Retina (tissue), 1 donor: ENCODE results near the gene PPM1J.

Experiments
- DNase-seq: peaks from one replicate; pipeline ENCODE4 v3.0.0-alpha.2; 2016

Gene PPM1J

DNA sequence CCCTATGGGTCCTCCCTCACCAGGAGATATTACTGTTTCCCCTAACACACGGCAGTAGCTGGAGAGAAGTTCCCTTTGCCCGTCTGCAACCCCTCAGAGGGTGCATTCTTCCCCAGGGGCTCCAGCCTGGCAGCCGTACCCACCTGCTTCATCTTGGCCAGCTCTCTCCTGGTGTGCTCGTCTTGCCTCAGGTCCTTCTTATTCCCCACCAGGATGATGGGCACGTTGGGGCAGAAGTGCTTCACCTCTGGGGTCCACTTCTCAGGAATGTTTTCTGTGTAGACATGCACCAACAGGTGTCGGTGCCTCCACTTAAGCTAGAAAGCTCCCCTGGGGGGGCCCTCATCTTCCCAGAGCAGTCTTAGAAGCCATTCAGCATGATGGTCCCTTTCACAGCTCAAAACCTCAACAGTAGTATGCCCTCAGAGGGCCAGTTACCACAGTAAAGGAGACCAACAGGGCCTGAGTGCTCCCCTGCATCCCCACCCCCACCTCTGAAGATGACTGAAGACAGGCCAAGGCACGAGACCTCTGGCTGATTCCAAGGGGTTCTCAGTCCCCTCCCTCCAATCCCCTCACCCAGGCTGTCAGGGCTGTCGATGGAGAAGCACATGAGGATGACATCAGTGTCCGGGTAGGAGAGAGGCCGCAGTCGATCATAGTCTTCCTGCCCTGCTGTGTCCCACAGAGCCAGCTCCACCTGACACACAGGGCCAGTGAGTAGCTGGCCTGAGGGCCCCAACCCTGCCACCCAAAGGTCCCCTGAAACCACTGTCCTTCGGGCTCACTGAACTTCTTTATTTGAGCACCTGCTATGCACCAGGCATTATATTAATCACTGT is 12.5 kb downstream of the PPM1J start:
- DNase-seq, result no peak

DNA sequence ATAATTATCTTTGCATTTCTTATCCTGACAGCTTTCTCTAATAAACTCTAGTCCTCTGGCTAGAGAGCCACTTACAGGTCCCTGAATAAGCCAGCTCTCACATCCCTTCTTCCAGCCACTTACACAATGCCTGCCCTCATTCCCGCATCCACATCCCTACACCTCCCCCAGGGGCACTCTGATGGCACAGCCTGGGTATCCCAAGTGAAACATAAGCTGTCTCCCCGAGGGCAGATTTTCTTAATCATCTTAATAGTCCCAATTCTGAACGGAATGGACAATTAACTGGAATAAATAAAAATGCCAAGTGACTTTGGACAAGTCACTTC is 13.1 kb downstream of the PPM1J start:
- no peak for DNase-seq

DNA sequence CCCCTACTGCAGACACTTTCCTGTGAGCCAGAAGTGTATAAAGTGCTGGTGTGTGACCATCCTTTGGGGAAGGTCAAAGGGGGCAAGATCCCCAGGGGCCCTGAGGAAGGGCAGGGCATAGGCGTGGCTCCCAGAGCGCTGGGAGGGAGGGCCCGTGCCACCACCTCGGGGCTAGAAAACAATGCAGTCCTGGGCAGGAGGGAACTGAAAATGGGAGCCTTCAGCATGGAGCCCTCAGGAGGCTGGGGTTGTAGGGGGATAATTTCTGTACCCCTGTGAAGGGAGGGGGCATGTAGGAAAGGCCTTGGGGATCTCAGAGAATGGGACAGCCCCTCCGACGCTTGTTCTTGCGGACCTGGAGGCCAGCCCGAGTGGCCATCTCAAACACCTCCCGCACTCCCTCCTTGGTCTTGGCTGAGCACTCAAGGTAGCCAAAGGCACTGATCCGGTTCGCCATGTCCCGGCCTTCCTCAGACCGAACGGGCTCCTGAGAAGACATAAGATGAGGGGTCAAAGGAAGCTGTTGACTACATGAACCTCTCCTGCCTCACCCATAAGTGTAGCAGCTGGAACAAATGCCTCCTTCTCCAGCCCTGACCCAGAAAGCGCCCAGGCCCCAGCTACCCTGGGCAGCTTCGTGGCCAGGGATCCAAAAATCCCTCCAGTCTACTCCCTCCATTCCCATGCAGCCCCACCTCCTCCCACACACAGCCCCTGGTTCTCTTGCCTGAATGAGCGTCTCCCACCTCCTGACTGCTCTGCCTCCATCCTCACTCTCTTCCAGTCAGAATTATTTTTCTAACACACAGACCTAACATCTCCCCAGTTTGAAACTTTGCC is 13.7 kb downstream of the PPM1J start:
- DNase-seq, result no peak

DNA sequence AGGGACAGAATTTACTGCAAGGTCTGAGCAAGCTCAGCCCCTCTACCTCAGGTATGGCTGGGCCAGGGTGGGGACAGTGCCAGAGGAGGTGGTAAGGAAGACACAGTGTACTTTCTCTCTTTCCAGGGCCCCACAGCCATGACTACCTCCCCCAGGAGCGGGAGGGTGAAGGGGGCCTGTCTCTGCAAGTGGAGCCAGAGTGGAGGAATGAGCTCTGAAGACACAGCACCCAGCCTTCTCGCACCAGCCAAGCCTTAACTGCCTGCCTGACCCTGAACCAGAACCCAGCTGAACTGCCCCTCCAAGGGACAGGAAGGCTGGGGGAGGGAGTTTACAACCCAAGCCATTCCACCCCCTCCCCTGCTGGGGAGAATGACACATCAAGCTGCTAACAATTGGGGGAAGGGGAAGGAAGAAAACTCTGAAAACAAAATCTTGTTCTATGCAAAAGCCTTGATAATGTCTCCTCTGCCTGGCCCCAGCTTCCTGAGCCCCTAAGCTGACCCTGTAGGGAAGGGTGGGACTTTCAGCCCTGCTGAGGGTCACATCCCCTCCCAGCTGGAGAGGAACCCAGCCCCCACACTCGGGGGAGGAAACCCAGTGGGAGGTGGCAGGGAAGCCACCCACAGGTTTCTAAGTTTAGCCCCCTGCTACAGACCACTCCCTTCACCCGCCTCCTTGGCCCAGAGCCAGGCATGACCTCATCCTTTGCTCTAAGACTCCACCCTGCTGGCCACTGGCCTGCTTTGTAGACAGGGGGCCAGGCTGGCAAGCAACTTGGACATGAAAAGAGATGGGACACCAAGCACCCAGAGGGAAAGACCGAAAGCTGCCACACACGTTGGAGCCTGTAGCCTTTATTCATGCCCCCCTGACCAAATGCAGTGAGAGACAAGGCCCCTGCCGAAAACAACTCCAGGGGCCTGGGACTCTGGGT is 14.6 kb downstream of the PPM1J start:
- peak; percentile 80 for DNase-seq

DNA sequence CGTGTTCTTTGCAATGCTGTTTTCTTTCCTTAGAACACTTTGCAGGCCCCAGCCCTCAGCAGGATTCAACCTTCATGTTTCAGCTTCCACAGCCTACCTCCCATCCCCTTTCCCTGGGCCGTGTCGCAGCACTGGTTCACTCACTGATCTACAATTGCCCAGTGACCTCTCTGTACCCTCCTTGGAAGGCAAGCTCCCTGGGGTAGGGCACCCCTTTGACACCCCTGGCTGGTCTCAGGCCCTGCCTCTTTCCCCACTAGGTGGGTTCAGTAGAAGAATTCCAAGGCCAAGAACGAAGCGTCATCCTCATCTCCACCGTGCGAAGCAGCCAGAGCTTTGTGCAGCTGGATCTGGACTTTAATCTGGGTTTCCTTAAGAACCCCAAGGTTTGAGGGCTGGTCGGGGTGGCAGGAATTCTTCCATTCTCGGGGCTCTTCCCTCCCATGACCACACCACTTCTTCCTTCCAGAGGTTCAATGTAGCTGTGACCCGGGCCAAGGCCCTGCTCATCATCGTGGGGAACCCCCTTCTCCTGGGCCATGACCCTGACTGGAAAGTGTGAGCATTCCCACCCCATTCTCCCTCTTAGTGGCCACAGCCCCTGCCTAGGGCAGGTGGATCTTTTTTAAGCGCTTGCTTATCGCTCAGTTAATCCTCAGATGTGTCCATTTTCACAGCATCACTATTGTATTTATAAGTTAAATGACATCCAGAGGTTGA is 15.5 kb downstream of the PPM1J start:
- DNase-seq, result no peak

DNA sequence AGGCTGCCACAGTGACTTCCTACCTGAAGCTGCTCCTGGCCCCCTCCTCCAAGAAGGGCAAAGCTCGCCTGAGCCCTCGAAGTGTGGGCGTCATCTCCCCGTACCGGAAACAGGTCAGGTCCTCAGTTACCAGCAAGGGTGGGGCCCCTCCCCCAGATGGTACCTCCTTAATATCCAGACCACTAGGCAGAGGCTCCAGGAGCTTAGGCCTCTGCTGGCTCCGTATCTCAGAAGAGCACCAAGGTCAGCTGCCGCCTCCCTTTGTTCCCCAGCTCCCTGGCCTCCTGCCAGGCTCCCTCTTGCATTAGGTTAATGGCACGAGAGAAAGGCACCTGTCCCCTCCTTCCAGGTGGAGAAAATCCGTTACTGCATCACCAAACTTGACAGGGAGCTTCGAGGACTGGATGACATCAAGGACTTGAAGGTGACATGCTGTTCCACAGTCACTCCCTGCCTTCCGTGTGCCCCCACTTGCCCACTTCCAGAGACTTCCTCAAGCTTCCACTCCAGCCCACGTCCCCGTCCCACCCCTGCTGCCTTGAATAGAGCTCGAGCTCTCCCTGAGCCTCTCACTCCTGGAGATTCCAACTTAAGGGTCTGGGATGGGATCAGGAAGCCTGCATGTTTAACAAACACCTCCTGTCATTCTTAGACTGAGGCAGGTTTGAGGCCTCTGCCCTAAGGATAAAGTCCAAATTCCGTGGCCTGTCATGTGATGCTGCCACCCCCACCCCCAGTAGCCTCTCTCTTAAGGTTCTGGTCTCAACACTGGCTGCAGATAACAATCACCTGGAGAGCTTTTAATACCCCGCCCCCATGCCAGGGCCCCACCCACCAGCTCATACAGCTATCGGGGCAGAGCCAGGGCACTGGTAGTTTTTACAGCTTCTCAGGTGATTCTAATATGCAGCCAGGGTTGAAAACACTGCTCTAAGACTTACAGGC is 16.5 kb downstream of the PPM1J start:
- no peak for DNase-seq

DNA sequence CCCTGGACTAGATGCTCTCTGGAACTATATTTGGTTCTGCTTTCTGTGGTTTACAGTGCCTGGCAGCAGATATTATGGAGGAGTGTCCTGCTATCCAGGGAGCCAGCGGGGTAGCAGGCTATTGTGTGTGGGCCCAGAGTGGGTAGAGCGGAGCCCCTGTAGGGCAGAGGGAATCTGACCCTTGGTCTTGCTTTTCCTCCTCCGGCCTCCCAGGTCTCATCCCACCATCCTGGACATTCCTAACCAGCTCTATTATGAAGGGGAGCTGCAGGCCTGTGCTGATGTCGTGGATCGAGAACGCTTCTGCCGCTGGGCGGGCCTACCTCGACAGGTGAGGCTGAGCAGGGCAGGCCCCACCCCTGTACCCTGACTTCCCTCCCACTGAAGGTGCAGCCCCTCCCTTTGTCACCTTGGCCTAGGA is 17.3 kb downstream of the PPM1J start:
- no peak for DNase-seq

DNA sequence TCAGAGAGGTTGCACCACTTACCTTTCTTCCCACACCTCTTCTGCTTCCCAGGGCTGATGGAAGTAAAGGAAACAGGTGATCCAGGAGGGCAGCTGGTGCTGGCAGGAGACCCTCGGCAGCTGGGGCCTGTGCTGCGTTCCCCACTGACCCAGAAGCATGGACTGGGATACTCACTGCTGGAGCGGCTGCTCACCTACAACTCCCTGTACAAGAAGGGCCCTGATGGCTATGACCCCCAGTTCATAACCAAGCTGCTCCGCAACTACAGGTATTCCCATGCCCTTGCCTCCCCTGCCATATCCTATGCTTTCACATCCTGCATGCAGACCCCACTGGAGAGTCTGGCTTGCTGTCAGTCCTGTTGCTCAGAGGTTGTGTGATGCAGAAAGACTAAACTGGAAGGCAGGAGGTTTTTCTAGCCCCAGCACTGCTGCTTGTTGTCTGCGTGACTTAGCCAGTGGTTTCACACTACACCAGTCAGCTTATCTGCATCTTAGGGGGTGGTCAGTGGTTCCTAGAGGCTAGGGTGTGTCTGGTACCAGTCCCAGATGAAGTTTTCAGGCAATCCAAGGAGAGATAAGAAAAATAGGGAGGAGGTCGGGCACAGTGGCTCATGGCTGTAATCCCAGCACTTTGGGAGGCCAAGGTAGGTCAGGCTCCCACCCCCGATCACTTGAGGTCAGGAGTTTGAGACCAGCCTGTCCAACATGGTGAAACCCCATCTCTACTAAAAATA is 18.4 kb downstream of the PPM1J start:
- no peak for DNase-seq

DNA sequence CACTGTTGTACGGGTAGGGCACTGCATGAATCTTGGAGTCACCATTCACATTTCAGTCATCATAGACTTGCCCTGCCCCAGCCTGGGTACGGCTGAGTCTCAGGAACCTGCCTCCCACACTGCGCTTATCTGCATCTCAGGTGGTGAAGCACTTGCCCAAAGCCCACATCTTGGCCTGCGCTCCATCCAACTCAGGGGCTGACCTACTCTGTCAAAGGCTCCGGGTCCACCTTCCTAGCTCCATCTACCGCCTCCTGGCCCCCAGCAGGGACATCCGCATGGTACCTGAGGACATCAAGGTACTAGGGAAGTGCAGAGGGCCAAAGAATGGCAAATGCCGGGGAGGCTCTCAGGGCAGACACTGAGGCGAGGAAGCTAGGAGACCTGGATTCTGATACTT is 19.9 kb downstream of the PPM1J start:
- no peak for DNase-seq

DNA sequence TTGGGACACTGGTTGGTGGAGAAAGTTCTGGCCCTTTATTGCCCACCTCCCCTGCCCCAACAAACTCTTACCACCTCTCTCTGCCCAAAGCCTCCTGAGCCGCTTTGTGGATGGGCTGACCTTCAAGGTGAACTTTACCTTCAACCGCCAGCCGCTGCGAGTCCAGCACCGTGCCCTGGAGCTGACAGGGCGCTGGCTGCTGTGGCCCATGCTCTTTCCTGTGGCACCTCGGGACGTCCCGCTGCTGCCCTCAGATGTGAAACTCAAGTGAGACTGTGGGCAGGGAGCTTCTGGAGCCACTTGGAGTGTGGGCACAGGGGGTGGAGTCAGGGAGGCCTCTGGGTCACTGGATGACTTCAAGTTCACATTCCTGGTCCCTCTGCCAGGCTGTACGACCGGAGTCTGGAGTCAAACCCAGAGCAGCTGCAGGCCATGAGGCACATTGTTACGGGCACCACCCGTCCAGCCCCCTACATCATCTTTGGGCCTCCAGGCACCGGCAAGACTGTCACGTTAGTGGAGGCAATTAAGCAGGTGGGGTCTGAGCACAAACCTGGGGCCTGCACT is 20.7 kb downstream of the PPM1J start:
- DNase-seq, result no peak

DNA sequence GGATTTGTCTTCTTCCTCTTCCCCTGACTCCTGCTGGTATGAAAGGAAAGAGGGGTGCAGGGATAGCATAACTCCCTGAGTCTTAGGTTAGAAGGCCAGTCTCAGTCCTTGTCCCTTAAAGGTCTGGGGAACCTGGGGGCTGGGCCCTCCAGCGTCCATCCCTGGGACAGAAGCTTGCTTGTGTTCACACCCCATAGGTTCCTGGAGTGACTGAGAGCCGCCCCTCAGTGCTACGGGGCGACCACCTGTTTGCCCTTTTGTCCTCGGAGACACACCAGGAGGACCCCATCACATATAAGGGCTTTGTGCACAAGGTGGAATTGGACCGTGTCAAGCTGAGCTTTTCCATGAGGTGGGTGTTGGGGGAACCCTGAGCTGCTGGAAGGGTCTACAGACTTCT is 21.3 kb downstream of the PPM1J start:
- DNase-seq, result no peak

DNA sequence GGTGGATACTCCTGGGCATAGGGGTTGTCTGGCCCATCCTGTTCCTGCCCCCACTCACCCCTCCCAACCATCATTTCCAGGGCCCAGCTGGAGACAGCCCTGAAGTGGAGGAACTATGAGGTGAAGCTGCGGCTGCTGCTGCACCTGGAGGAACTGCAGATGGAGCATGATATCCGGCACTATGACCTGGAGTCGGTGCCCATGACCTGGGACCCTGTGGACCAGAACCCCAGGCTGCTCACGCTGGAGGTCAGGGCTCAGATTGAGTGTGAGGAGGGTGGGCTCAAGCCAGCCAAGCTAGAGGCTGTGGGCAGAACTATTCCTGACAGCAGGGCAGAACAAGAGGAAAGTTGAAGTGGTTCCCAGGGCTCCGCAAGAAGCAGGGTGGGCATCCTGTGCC is 22.5 kb downstream of the PPM1J start:
- no peak for DNase-seq

DNA sequence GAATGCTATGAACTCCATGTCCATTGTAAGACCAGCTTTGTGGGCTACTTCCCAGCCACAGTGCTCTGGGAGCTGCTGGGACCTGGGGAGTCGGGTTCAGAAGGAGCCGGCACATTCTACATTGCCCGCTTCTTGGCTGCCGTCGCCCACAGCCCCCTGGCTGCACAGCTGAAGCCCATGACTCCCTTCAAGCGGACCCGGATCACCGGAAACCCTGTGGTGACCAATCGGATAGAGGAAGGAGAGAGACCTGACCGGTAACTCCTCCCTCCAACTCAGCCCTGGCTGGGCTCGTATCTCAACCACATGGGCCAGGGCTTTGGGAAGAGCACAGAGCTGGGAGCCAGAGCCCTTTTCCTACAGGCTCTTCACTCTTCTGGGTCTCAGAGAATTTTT is 25.3 kb downstream of the PPM1J start:
- no peak for DNase-seq

DNA sequence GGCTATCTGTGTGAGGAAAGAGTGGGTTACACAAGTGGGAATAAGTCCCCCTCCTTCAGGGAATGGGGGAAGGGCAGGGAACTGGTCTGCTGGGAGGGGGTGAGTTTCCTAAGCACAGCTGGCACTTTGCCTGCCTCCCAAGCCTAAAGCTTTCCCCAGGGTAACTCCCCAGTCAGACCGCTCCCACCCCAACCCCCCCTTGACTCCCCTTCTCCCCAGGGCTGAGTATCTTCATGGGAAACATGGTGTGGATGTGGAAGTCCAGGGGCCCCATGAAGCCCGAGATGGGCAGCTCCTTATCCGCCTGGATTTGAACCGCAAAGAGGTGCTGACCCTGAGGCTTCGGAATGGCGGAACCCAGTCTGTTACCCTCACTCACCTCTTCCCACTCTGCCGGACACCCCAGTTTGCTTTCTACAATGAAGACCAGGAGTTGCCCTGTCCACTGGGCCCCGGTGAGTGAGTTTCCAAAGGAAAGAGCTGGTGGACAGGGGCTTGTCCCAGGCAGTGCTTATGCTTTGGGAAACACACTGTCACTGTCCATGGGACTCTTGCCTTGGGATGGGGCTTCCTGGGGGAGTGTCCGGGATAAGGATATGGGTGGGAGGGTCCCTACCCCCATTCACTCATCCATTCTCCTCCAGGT is 25.8 kb downstream of the PPM1J start:
- no peak for DNase-seq

DNA sequence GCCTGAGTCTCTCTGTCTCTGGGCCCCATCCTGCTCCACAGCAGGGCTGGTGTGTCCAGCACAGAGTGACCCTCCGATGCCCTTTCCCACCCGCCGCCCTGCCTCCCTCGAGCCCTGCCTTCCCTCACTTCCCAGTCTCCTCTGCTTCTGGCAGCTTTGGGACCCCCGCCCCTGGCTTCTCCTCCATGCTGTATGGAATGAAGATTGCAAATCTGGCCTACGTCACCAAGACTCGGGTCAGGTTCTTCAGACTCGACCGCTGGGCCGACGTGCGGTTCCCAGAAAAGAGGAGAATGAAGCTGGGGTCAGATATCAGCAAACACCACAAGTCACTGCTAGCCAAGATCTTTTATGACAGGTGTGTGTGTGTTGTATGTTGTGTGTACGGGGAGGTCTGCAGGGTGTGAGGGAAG is 26.3 kb downstream of the PPM1J start:
- no peak for DNase-seq

DNA sequence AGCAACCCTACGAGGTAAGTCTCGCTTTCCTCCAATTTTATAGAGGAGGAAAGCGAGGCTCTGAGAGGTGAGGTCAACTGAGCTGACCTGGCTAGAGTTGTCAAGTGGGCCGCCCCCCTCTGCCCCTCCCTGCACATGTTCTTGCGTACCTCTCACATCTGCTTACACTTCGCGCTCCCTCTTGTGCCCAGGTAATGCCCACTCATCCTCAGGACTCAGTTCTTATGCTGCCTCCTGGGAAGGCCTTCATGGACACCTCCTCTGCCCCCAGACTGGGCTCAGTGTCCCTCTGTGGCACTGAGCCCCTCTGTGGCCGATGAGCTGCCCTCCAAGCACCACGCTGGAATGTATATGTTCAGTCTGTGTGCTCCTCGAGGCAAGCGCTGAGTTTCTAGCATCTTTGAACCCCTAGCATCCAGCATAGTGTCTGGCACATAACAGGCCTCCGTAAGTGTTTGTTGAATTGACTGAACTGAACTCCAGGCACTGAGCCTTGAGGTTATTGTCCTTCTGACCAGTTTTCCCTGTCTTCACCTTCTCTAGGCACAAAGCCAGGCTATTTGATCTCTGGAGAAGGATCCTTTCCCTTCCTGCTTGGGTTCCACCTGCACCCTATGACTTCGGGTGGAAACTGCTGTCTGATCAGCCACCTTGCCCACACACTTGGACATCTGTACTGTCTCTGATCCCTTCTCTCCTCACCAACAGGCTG is 27.2 kb downstream of the PPM1J start:
- no peak for DNase-seq

DNA sequence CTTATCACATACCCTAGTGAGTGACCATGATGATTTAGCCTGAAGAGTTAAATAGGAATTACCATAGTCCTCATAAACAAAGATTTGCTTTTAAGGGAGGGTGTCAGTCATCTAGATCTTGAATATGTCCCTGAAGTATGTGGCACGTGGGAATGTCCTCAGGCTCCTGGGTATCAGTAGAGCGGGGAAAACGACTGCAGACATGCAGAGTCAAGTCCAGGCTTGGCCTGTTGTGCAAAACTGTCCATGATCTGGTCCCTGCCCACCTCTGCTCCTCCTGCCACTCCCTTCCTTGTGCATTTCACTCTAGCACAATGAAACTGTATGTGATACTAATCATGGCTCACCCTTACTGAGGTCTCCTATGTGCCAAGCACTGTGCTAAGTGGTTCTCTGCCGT is 27.8 kb downstream of the PPM1J start:
- no peak for DNase-seq

DNA sequence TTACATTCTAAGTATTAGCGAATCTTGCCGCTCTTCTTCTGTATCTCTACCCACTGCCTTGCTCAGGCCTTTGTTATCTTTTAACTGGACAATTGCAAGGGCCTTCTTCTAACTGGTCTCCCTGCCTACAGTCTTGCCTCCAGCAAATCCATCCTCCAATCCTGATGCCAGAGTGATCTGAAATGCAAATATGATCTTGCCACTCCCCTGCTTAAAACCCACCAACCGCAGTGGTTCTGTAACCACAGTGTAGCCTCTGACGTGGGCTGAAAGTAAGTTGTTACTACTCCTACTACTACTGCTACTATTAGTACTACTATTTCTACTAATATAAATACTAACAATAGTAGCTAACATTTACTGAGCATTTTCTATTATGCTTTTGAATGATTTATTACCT is 28.3 kb downstream of the PPM1J start:
- DNase-seq, result no peak

DNA sequence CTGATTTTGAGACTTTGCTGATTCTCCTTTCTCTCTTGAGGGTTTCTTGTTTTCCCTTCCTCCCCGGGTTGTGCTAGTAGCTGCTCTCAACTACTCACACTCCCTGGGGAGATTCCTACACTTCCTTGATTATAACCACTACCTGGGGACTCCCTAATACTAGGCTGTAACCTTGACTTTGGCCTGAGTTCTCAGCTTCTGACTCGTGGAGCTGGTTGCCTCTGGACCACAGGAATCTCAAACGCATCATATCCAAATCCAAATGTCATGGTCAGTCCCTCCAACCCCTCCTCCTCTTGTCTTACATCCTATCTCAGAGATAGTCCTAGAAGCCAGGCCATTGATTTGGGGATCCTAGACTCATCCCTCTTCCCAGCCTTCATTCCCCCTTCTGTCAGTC is 28.7 kb downstream of the PPM1J start:
- DNase-seq, result no peak
